K562 treated with DMSO at 1 percent for 24 hours (cell line): ENCODE measurements around the gene INSYN1. TPM values are rescaled to one million over a fixed set of nuclear protein-coding genes. Genes with fewer than 3 reads are reported as not detected.

ENCODE experiments used
- total RNA-seq: library from RNA; unstranded; fragments of 300-600 nt; gene quantifications from 2 replicates; pipeline ENCODE4 v1.2.3, GENCODE V29; 2022; ENCODE audit warnings: low read depth; ENCODE audit not compliant: insufficient read depth

Gene INSYN1
- total RNA-seq, result not detected in 2 replicates

GRCh38 chr15:73753250-73754130 is at the start of gene INSYN1:
Gene INSYN1, minus strand, starts transcription at chr15:73753351. Its CDS starts 2,221 bp downstream, at chr15:73751130.

Other genes with a start within 250 kb of the INSYN1 start
- 35.5 and 47.9 TPM in 2 replicates for gene NPTN, start 120.0 kb downstream of the INSYN1 start, total RNA-seq
- gene CD276, start 69.0 kb downstream of the INSYN1 start, total RNA-seq, result 12.3 and 12.5 TPM in 2 replicates
- gene TBC1D21, start 120.2 kb upstream of the INSYN1 start, total RNA-seq, result not detected in 2 replicates
- gene LOXL1, start 173.1 kb upstream of the INSYN1 start, total RNA-seq, result 0.52 and 0.97 TPM in 2 replicates
- gene STOML1, start 238.9 kb upstream of the INSYN1 start, total RNA-seq, result 16.1 and 17.0 TPM in 2 replicates
- gene PML, start 241.4 kb upstream of the INSYN1 start, total RNA-seq, result 57.8 and 62.8 TPM in 2 replicates